Ascending aorta (tissue), 2 donors: ENCODE measurements around the gene OR2T10. TPM values are rescaled to one million over a fixed set of nuclear protein-coding genes. Genes with fewer than 3 reads are reported as not detected.
"Not testable (repeated sequence)": the region's sequence is repeated elsewhere in the genome, so short reads cannot be mapped to it uniquely, and the experiment has no call there.

ENCODE experiments used
- DNase-seq, 2 donors: peaks; one replicate each; pipeline ENCODE4 v3.0.0-alpha.2; 2019; ENCODE audit warnings: low spot score in 2 of 2
- H3K27ac ChIP-seq, 2 donors: fragments of 200-600 bp; sonication (generic); one replicate each; pipeline ENCODE4 v1.5.1; 2016 to 2017; ENCODE audit warnings: mild to moderate bottlenecking in 1 of 2
- H3K27me3 ChIP-seq: fragments of 200-600 bp; sonication (generic); one replicate; pipeline ENCODE4 v1.5.1; 2017
- H3K36me3 ChIP-seq, 2 donors: fragments of 200-600 bp; sonication (generic); one replicate each; pipeline ENCODE4 v1.5.1; 2016
- H3K4me1 ChIP-seq, 2 donors: fragments of 200-600 bp; sonication (generic); one replicate each; pipeline ENCODE4 v1.5.1; 2016 to 2017; ENCODE audit warnings: mild to moderate bottlenecking in 1 of 2
- H3K4me3 ChIP-seq, 2 donors: fragments of 200-600 bp; sonication (generic); one replicate each; pipeline ENCODE4 v1.5.1; 2016 to 2017; ENCODE audit warnings: mild to moderate bottlenecking in 1 of 2
- H3K9me3 ChIP-seq, 2 donors: fragments of 200-600 bp; sonication (generic); one replicate each; pipeline ENCODE4 v1.5.1; 2016
- CTCF ChIP-seq, 3 experiments: fragments of 200-600 bp in 2 of 3; fragments of 450-650 bp in 1 of 3; sonication (generic) in 2 of 3; IDR thresholded peaks; one replicate each; pipeline ENCODE4 v1.5.1; 2016 to 2019; ENCODE audit warnings: antibody characterized with exemption in 3 of 3, mild to moderate bottlenecking in 1 of 3, moderate library complexity in 1 of 3
- intact Hi-C: fragments of 100-400 bp; cut with DNase I; formaldehyde crosslinking; loops from one replicate; pipeline ENCODE4 v1.15.1; 2023
- total RNA-seq: library from RNA; depleted of rRNA; stranded (reverse); fragments of >200 nt; gene quantifications from one replicate; pipeline ENCODE4 v1.1.0, GENCODE V29; 2016

Gene OR2T10
- total RNA-seq = not detected

DNA sequence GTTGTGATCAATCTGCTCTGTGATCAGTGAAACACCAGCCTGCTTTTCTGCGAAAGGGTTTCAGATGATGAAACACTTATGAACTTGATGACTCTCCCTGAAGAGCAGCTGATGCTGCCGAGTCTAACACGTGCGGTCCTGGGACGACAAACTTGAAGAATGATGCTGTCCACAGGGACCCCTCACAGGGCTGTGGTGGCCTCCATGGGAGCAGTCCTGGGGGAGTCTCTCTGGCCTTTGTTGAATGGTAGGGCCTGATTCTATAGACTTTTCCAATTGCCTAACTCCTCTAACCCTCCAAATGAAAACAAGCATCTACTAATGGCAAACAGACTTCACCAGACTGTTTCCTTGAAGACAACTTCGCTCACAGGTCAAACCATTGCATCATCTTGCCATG lies at the start of gene OR2T10:
Gene OR2T10 (minus strand): TSS at position 112 of the 400 bp plus-strand sequence. CDS start 3,932 bp downstream, outside the sequence.
- no peaks in the 10 kb centered on the region for H3K27me3 ChIP-seq
- no peaks in the 10 kb centered on the region for H3K36me3 ChIP-seq
- H3K4me3 ChIP-seq = no peak within 1 kb of the TSS
- no peak for DNase-seq
- no peak within 1 kb of the TSS for H3K27ac ChIP-seq
- TF ChIP-seq CTCF (IDR thresholded peaks at IDR 0.05) = no peak
- H3K4me1 ChIP-seq = no peaks in the 10 kb centered on the region
- intact Hi-C loops = no loop called here
- no peaks in the 10 kb centered on the region for H3K9me3 ChIP-seq

- H3K36me3 ChIP-seq, intact Hi-C loops, DNase-seq, H3K4me3 ChIP-seq, H3K27me3 ChIP-seq, H3K27ac ChIP-seq, H3K4me1 ChIP-seq, H3K9me3 ChIP-seq: not testable (repeated sequence)
Observed at GRCh38 chr1:248645178-248645577, 47.7 kb upstream of the OR2T10 start, which contains the start of gene OR2T35. Gene OR2T35, minus strand, starts transcription at chr1:248645278. Its CDS starts 6,020 bp downstream, at chr1:248639258.

GRCh38 chr1:248642971-248643651 lies 45.6 kb upstream of the OR2T10 start:
- H3K4me1 ChIP-seq, H3K4me3 ChIP-seq, DNase-seq, H3K9me3 ChIP-seq, intact Hi-C loops, H3K36me3 ChIP-seq, H3K27me3 ChIP-seq, H3K27ac ChIP-seq: not testable (repeated sequence)

- DNase-seq, H3K27ac ChIP-seq, H3K27me3 ChIP-seq, H3K9me3 ChIP-seq, intact Hi-C loops, H3K4me3 ChIP-seq, H3K36me3 ChIP-seq, H3K4me1 ChIP-seq: not testable (repeated sequence)
Observed at GRCh38 chr1:248641583-248641982, 44.1 kb upstream of the OR2T10 start.

DNA sequence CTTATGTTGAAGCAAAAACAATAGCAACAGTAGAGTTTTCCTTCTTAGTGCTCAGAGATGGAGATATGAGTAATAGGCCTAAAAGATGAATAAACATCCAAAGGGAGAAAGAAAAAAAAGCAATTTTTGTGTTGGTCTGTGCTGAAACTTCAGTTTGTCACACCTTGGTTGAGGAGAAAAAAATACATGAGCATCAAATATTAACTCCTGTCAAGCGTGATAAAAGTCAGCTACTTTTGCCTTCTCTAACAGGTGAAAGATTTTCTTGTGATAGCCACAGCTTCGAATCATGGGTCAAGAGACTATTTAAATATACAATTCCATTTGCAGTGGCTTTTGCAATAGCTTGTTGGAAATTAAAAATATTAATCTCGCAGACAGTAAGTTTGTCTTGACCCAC lies 43.4 kb upstream of the OR2T10 start:
- H3K27ac ChIP-seq, DNase-seq, H3K4me1 ChIP-seq: not testable (repeated sequence)

GRCh38 chr1:248639652-248640051 lies 42.2 kb upstream of the OR2T10 start:
- H3K9me3 ChIP-seq, H3K27me3 ChIP-seq, DNase-seq, H3K4me1 ChIP-seq, H3K4me3 ChIP-seq, H3K27ac ChIP-seq, H3K36me3 ChIP-seq, intact Hi-C loops: not testable (repeated sequence)

More for the DNA sequence above, 43.4 kb upstream of the OR2T10 start:
- H3K4me3 ChIP-seq, H3K27me3 ChIP-seq, intact Hi-C loops, H3K36me3 ChIP-seq, H3K9me3 ChIP-seq: not testable (repeated sequence)

- intact Hi-C loops = not testable (repeated sequence)
Observed at GRCh38 chr1:248636612-248637011, 39.1 kb upstream of the OR2T10 start.

GRCh38 chr1:248634991-248635390 lies 37.5 kb upstream of the OR2T10 start, which contains the start of gene OR2T11:
Gene OR2T11, minus strand, starts transcription at chr1:248635091. Its CDS starts 7,963 bp downstream, at chr1:248627128.
- H3K4me3 ChIP-seq, H3K27me3 ChIP-seq, H3K9me3 ChIP-seq, H3K36me3 ChIP-seq, H3K4me1 ChIP-seq, intact Hi-C loops, H3K27ac ChIP-seq, DNase-seq: not testable (repeated sequence)

More at GRCh38 chr1:248636612-248637011, 39.1 kb upstream of the OR2T10 start:
- H3K36me3 ChIP-seq, H3K27me3 ChIP-seq, H3K4me1 ChIP-seq, DNase-seq, H3K9me3 ChIP-seq, H3K4me3 ChIP-seq, H3K27ac ChIP-seq: not testable (repeated sequence)

DNA sequence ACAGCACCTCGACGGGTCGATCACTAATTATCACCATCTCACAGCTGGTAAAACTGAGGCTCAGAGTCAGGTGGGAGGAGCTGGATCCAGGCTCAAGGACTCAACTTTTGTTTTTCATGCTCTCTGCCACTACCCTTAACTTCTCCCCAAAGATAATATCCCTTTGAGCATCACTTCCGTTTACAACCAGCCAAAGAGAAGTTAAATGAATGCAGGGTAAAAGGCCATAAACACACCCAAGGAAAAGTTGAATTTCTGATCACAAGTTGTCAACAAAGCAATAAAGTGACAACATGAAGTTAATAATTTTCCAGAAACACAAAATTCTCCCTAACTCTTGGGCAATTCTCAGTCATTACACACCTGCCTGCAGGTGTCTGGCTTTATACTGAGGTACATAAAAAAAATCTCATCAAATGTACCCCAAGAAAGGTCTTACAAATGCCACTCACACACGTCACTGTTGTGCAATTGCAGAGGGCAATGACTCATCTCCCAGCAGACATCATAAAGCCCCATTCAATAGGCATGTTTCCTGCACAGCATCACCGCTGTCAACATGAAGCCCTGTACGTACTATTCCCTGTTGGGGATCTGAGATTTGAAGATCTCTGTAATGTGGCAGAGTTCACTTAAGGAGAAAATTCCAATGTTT lies 34.0 kb upstream of the OR2T10 start:
- no peaks in the 10 kb centered on the region for H3K9me3 ChIP-seq
- no peaks in the 10 kb centered on the region for H3K4me1 ChIP-seq
- no peaks in the 10 kb centered on the region for H3K36me3 ChIP-seq
- H3K27me3 ChIP-seq = no peaks in the 10 kb centered on the region
- no peak for DNase-seq
- intact Hi-C loops = no loop called here
- no peak overlapping the region for H3K4me3 ChIP-seq
- H3K27ac ChIP-seq = no peak overlapping the region
- TF ChIP-seq CTCF (IDR thresholded peaks at IDR 0.05) = no peak
